Stomach (tissue), 9 donors: Measurements from ENCODE around the gene ANKRD17. TPM values are rescaled to one million over a fixed set of nuclear protein-coding genes. Genes with fewer than 3 reads are reported as not detected.
A peak's percentile ranks its signal among the peaks of the same experiment; 100 is the strongest.
"Not testable (repeated sequence)": the region's sequence is repeated elsewhere in the genome, so short reads cannot be mapped to it uniquely, and the experiment has no call there.

ENCODE experiments used
- DNase-seq, 2 donors: peaks; one replicate each; pipeline versions ENCODE4 v3.0.0 to v3.0.0-alpha.2; 2013 to 2019
- H3K27ac ChIP-seq, 5 donors: fragments of 200-600 bp in 4 of 5; sonication (generic) in 4 of 5; one replicate each; pipeline ENCODE4 v1.5.1; 2013 to 2019; ENCODE audit warnings: mild to moderate bottlenecking in 1 of 5, moderate library complexity in 1 of 5
- H3K27me3 ChIP-seq, 3 donors: fragments of 200-600 bp; sonication (generic); one replicate each; pipeline ENCODE4 v1.5.1; 2017 to 2019; ENCODE audit warnings: mixed run types in 1 of 3
- H3K36me3 ChIP-seq, 4 donors: fragments of 200-600 bp; sonication (generic); 1 replicate in 3 of 4; 2 replicates in 1 of 4; pipeline ENCODE4 v1.5.1; 2016 to 2019
- H3K4me1 ChIP-seq, 4 donors: fragments of 200-600 bp; sonication (generic); one replicate each; pipeline ENCODE4 v1.5.1; 2016 to 2019
- H3K4me3 ChIP-seq, 4 donors: fragments of 200-600 bp; sonication (generic) in 3 of 4; one replicate each; pipeline ENCODE4 v1.5.1; 2016 to 2019; ENCODE audit warnings: mild to moderate bottlenecking in 1 of 4
- H3K9me3 ChIP-seq, 4 donors: fragments of 200-600 bp; sonication (generic); one replicate each; pipeline ENCODE4 v1.5.1; 2016 to 2019
- EP300 ChIP-seq: sonication (generic); formaldehyde crosslinking; IDR thresholded peaks from one replicate; pipeline ENCODE4 v1.6.1; 2017; ENCODE audit warnings: antibody characterized with exemption
- POLR2A ChIP-seq, 4 donors: fragments of 450-650 bp; IDR thresholded peaks; one replicate each; pipeline ENCODE4 v1.6.1; 2016; ENCODE audit warnings: antibody characterized with exemption in 4 of 4, control low read depth in 2 of 4, mild to moderate bottlenecking in 1 of 4, moderate library complexity in 1 of 4
- POLR2AphosphoS5 ChIP-seq, 3 donors: sonication (generic); formaldehyde crosslinking; IDR thresholded peaks; one replicate each; pipeline ENCODE4 v1.6.1; 2016; ENCODE audit warnings: antibody characterized with exemption in 3 of 3
- WGBS, 5 donors: extraction: QIAGEN DNeasy Blood & Tissue Kit in 3 of 5; methylation state at CpG; one replicate each; pipeline versions ENCODE4 v1.1.5 to v1.1.7; 2013 to 2018; 5-methylcytosine and 5-hydroxymethylcytosine counted together
- intact Hi-C: fragments of 100-400 bp; cut with DNase I; formaldehyde crosslinking; loops from one replicate; pipeline ENCODE4 v1.15.1; 2023; ENCODE audit warnings: low total_unique reads
- polyA plus RNA-seq, 3 donors: library from polyadenylated mRNA; stranded (reverse); fragments of 200-250 nt; gene quantifications; one replicate each; pipeline ENCODE4 v1.2.3, GENCODE V29; 2013
- total RNA-seq, 5 donors: library from RNA; depleted of rRNA; stranded (reverse); fragments of >200 nt; gene quantifications; one replicate each; pipeline versions ENCODE4 v1.1.0 to v1.2.3, GENCODE V29; 2014 to 2016
- TF ChIP-seq, protein P1 (sequence below), 7 experiments: fragments of 450-650 bp in 4 of 7; fragments of 200-600 bp in 3 of 7; sonication (generic) in 3 of 7; IDR thresholded peaks; one replicate each; pipeline ENCODE4 v1.5.1; 2016 to 2019; ENCODE audit warnings: antibody characterized with exemption in 7 of 7, control low read depth in 2 of 7, mild to moderate bottlenecking in 1 of 7
- donor health status: healthy with polysubstance abuse.
- donor health status: Bipolar disorder and iron deficiency.
- donor health status: healthy.

ANKRD17 gene
- total and polyA plus RNA-seq, 8 donors, result 6.9 to 128 (median 56.8) TPM

DNA sequence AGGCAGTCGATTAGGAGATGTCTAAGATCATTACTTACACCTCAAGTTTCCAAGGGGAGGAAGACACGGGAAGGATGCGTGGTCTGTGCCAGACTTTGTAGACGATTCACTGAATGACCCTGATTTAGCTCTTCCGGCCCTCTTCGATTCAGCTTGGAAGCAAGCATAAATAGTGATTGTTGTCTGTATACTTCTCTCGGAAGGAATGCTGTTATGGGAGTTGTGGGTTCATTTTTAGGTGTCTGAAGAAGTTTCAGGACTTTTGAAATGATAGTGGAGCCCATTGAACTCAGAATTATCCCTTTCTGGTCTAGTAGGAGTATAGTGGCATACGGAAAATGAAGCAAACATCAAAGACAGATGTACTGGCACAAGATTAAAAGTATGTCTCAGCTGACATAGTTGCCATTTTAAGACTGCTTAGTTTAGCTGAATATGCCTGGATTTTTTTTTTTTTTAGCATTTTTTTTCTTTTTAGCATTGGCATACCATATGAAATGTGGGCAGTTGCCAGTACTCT lies 1.0 kb upstream of the ANKRD17 start:
- Histone ChIP-seq H3K27me3 (no peaks in the 10 kb centered on the region), H3K4me1 (peaks cover 26 to 60% (median 40%) of the 10 kb centered on the region in 4 donors), H3K4me3 (peak overlapping the region; percentile 68 to 91 (median 88)), H3K27ac (peak overlapping the region; percentile 97 to 99 (median 99)), H3K9me3 (no peaks in the 10 kb centered on the region), H3K36me3 (no peaks in the 10 kb centered on the region)
- intact Hi-C loops, result no loop called here
- TF ChIP-seq, protein P1, sequence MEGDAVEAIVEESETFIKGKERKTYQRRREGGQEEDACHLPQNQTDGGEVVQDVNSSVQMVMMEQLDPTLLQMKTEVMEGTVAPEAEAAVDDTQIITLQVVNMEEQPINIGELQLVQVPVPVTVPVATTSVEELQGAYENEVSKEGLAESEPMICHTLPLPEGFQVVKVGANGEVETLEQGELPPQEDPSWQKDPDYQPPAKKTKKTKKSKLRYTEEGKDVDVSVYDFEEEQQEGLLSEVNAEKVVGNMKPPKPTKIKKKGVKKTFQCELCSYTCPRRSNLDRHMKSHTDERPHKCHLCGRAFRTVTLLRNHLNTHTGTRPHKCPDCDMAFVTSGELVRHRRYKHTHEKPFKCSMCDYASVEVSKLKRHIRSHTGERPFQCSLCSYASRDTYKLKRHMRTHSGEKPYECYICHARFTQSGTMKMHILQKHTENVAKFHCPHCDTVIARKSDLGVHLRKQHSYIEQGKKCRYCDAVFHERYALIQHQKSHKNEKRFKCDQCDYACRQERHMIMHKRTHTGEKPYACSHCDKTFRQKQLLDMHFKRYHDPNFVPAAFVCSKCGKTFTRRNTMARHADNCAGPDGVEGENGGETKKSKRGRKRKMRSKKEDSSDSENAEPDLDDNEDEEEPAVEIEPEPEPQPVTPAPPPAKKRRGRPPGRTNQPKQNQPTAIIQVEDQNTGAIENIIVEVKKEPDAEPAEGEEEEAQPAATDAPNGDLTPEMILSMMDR (IDR thresholded peaks at IDR 0.05), result no peak
- TF ChIP-seq POLR2A (IDR thresholded peaks at IDR 0.05) (no peak), POLR2AphosphoS5 (IDR thresholded peaks at IDR 0.05) (no peak)
- DNase-seq, result no peak
- WGBS, 5 donors, result 0 to 2% (median 1%) methylated on average over 8 of the region's 8 CpGs

- peaks cover 26 to 72% (median 48%) of the 10 kb centered on the region in 4 donors for H3K4me1 ChIP-seq
- no peaks in the 10 kb centered on the region for H3K36me3 ChIP-seq
- no peak for DNase-seq
- H3K9me3 ChIP-seq, result no peaks in the 10 kb centered on the region
- peak overlapping the region; percentile 68 to 91 (median 88) for H3K4me3 ChIP-seq
- no peaks in the 10 kb centered on the region for H3K27me3 ChIP-seq
- 0 to 1% (median 0%) methylated on average over 2 to 25 of the region's 30 CpGs for WGBS, 5 donors
- intact Hi-C loops, result no loop called here
- TF ChIP-seq, protein P1 (IDR thresholded peaks at IDR 0.05), result no peak
- TF ChIP-seq POLR2AphosphoS5 (IDR thresholded peaks at IDR 0.05) (no peak), POLR2A (IDR thresholded peaks at IDR 0.05) (no peak), EP300 (no peak)
- peak overlapping the region; percentile 97 to 99 (median 99) for H3K27ac ChIP-seq
These were observed 237 bp downstream of the ANKRD17 start for GRCh38 chr4:73258436-73258685.

DNA sequence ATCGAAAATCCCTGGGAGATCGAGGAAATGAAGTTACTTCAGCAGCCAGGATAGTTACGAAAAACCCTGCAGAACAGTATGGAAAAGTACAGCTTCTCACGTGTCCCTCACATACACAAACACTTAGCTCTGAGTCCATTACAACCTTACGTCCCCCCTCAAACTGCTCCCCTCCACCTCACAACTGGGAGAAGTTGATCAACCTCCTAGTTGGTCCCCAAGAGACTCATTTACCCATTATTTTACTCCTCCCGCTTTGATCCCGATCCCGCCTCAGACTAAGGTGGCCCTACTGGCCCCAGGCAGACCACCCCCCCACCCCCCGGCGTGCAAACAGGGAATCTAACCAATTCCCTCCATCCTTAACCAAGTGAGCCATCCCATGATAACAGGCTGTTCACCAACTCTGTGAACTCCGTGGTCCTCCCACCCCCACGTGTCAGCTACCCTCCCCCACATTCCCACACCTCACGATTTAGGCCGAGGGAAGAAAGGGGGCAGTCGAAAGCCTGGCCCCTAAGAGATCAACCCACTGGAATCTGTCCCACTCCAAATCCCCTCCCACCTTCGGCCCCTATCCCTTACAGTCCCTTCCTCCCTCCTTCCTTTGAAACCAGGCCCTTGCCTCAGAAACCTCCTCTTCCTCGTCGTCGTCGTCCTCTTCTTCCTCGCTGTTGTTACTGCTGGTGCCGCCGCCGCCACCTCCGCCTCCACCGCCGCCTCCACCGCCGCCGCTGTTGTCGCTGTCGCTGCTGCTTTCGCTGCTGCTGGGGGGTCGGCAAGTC lies 755 bp downstream of the ANKRD17 start:
- DNase-seq, result peak in 1 of 2 donors; percentile 85
- Histone ChIP-seq H3K4me1 (peaks cover 29 to 77% (median 51%) of the 10 kb centered on the region in 4 donors), H3K36me3 (peaks cover 0 to 4% (median 0%) of the 10 kb centered on the region in 4 donors), H3K9me3 (no peaks in the 10 kb centered on the region), H3K4me3 (peak overlapping the region; percentile 68 to 91 (median 88)), H3K27ac (peak overlapping the region; percentile 97 to 99 (median 99)), H3K27me3 (no peaks in the 10 kb centered on the region)
- TF ChIP-seq, protein P1 (IDR thresholded peaks at IDR 0.05), result no peak
- TF ChIP-seq POLR2A (IDR thresholded peaks at IDR 0.05) (no peak), POLR2AphosphoS5 (IDR thresholded peaks at IDR 0.05) (no peak), EP300 (no peak)
- whole genome bisulfite sequencing, 5 donors, result 0 to 1% (median 1%) methylated on average over 34 of the region's 34 CpGs
- intact Hi-C loops, result no loop called here

- Histone ChIP-seq H3K27me3 (no peaks in the 10 kb centered on the region), H3K36me3 (peaks cover 0 to 7% (median 0%) of the 10 kb centered on the region in 4 donors), H3K4me3 (peak overlapping the region; percentile 68 to 91 (median 88)), H3K9me3 (no peaks in the 10 kb centered on the region), H3K27ac (peak overlapping the region; percentile 97 to 99 (median 99)), H3K4me1 (peaks cover 29 to 78% (median 54%) of the 10 kb centered on the region in 4 donors)
- 0 to 1% (median 0%) methylated on average over 6 of the region's 6 CpGs for WGBS, 5 donors
- TF ChIP-seq POLR2A (IDR thresholded peaks at IDR 0.05) (no peak), EP300 (no peak), POLR2AphosphoS5 (IDR thresholded peaks at IDR 0.05) (peak in 2 of 3 donors; percentile 39 to 53)
- TF ChIP-seq, protein P1 (IDR thresholded peaks at IDR 0.05), result peak in 5 of 7 experiments; percentile 41 to 75 (median 68)
- intact Hi-C loops, result no loop called here
- DNase-seq, result peak; percentile 80 to 94
These were observed 1.4 kb downstream of the ANKRD17 start for GRCh38 chr4:73257234-73257633.

DNA sequence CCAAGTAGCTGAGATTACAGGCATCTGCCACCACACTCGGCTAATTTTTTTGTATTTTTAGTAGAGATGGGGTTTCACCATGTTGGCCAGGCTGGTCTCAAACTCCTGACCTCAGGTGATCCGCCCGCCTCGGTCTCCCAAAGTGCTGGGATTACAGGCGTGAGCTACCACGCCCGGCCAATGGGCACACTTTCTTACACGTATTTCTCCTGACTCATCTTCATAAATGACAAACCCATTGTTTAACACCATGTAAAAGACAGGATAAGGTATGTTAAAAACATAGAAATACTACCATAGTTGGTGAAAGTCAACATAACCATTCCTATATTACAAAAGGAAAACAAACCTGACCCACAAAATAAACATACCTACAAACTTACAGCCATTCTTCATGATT lies 2.8 kb downstream of the ANKRD17 start:
- Histone ChIP-seq H3K4me1 (peaks cover 29 to 75% (median 54%) of the 10 kb centered on the region in 4 donors), H3K4me3 (peak overlapping the region in 2 of 4 donors; percentile 68 to 87)
- 65 to 87% (median 82%) methylated on average over 8 of the region's 8 CpGs for WGBS, 5 donors
- DNase-seq, intact Hi-C loops, H3K9me3 ChIP-seq, H3K27me3 ChIP-seq, H3K36me3 ChIP-seq, H3K27ac ChIP-seq: not testable (repeated sequence)
